KMS-11 (cell line): ENCODE measurements around the gene CDH26.

Experiments
- H2AFZ ChIP-seq: fragments of 200-600 bp; sonication (generic); 2 replicates; pipeline ENCODE4 v1.6.1; 2016; ENCODE audit warnings: antibody characterized with exemption, mixed run types, low read depth
- H3K27ac ChIP-seq: fragments of 200-600 bp; sonication (generic); 2 replicates; pipeline ENCODE4 v1.6.1; 2016; ENCODE audit warnings: mild to moderate bottlenecking, mixed run types
- H3K27me3 ChIP-seq: fragments of 200-600 bp; sonication (generic); 2 replicates; pipeline ENCODE4 v1.6.1; 2017; ENCODE audit warnings: mild to moderate bottlenecking, low read depth, mixed run types, moderate library complexity; ENCODE audit not compliant: insufficient read depth
- H3K36me3 ChIP-seq: fragments of 200-600 bp; sonication (generic); 2 replicates; pipeline ENCODE4 v1.6.1; 2017; ENCODE audit warnings: mild to moderate bottlenecking, mixed run types; ENCODE audit not compliant: insufficient read depth
- H3K4me1 ChIP-seq: fragments of 200-600 bp; sonication (generic); 2 replicates; pipeline ENCODE4 v1.6.1; 2016; ENCODE audit warnings: mild to moderate bottlenecking, low read depth, mixed run types; ENCODE audit not compliant: poor library complexity, severe bottlenecking
- H3K4me2 ChIP-seq: fragments of 200-600 bp; sonication (generic); 2 replicates; pipeline ENCODE4 v1.7.0; 2016; ENCODE audit warnings: mild to moderate bottlenecking, mixed run types
- H3K4me3 ChIP-seq: fragments of 200-600 bp; sonication (generic); IDR thresholded peaks from 2 replicates; pipeline ENCODE4 v1.6.1; 2017; ENCODE audit warnings: low read depth, low read length, mixed read lengths; ENCODE audit not compliant: insufficient read depth
- H3K79me2 ChIP-seq: fragments of 200-600 bp; sonication (generic); 2 replicates; pipeline ENCODE4 v1.6.1; 2016; ENCODE audit warnings: low read depth, mixed run types; ENCODE audit not compliant: insufficient read depth
- H3K9ac ChIP-seq: fragments of 200-600 bp; sonication (generic); 2 replicates; pipeline ENCODE4 v1.6.1; 2016; ENCODE audit warnings: mild to moderate bottlenecking, mixed run types
- H4K20me1 ChIP-seq: fragments of 200-600 bp; sonication (generic); 2 replicates; pipeline ENCODE4 v1.6.1; 2016; ENCODE audit warnings: mild to moderate bottlenecking, mixed run types; ENCODE audit not compliant: insufficient read depth
- CTCF ChIP-seq: fragments of 200-600 bp; sonication (generic); conservative IDR thresholded peaks from 2 replicates; pipeline ENCODE4 v1.6.1; 2017; ENCODE audit warnings: low read depth, mild to moderate bottlenecking, antibody characterized with exemption, low read length, moderate library complexity, mixed read lengths

Gene CDH26

GRCh38 chr20:59935457-59936185 is 22.6 kb upstream of the CDH26 start:
- no peak overlapping the region for H3K4me2 ChIP-seq
- no peak overlapping the region for H3K27ac ChIP-seq
- H3K4me3 ChIP-seq, result no peak overlapping the region
- H4K20me1 ChIP-seq, result no peaks in the 10 kb centered on the region
- H3K27me3 ChIP-seq, result no peaks in the 10 kb centered on the region
- H3K36me3 ChIP-seq, result no peaks in the 10 kb centered on the region
- H3K4me1 ChIP-seq, result peaks cover 13% of the 10 kb centered on the region
- no peak for TF ChIP-seq CTCF
- H3K79me2 ChIP-seq, result peaks cover 4% of the 10 kb centered on the region; the same call in 1 of the 2 replicates
- H3K9ac ChIP-seq, result no peak overlapping the region
- no peak overlapping the region for H2AFZ ChIP-seq

- no peak overlapping the region for H3K9ac ChIP-seq
- H3K27me3 ChIP-seq, result no peaks in the 10 kb centered on the region
- no peak overlapping the region for H3K27ac ChIP-seq
Measured at GRCh38 chr20:59936409-59936808, 21.8 kb upstream of the CDH26 start.

GRCh38 chr20:59937150-59937549 is 21.1 kb upstream of the CDH26 start:
- no peak overlapping the region for H3K27ac ChIP-seq
- H2AFZ ChIP-seq, result no peak overlapping the region
- H3K36me3 ChIP-seq, result no peaks in the 10 kb centered on the region
- no peak overlapping the region for H3K9ac ChIP-seq
- peaks cover 18% of the 10 kb centered on the region for H3K79me2 ChIP-seq
- H3K4me3 ChIP-seq, result no peak overlapping the region
- no peak overlapping the region; the same call in 1 of the 2 replicates for H3K4me2 ChIP-seq
- no peak for TF ChIP-seq CTCF
- H3K27me3 ChIP-seq, result no peaks in the 10 kb centered on the region
- no peaks in the 10 kb centered on the region for H4K20me1 ChIP-seq
- H3K4me1 ChIP-seq, result peaks cover 16% of the 10 kb centered on the region

More at GRCh38 chr20:59936409-59936808, 21.8 kb upstream of the CDH26 start:
- Histone ChIP-seq H3K4me3 (no peak overlapping the region), H2AFZ (no peak overlapping the region), H3K4me1 (peaks cover 13% of the 10 kb centered on the region), H3K79me2 (peaks cover 10% of the 10 kb centered on the region), H3K4me2 (no peak overlapping the region), H3K36me3 (no peaks in the 10 kb centered on the region), H4K20me1 (no peaks in the 10 kb centered on the region)
- no peak for TF ChIP-seq CTCF

GRCh38 chr20:59938221-59938620 is 20.0 kb upstream of the CDH26 start:
- no peak for TF ChIP-seq CTCF
- Histone ChIP-seq H3K9ac (no peak overlapping the region), H3K27me3 (no peaks in the 10 kb centered on the region), H3K27ac (no peak overlapping the region), H3K36me3 (no peaks in the 10 kb centered on the region), H3K4me1 (peaks cover 23% of the 10 kb centered on the region), H3K4me2 (no peak overlapping the region), H3K4me3 (no peak overlapping the region), H2AFZ (no peak overlapping the region), H3K79me2 (peaks cover 20% of the 10 kb centered on the region), H4K20me1 (no peaks in the 10 kb centered on the region)
